Thymus (tissue), 11 donors: Measurements from ENCODE around the gene GOLPH3. TPM values are rescaled to one million over a fixed set of nuclear protein-coding genes. Genes with fewer than 3 reads are reported as not detected.

ENCODE experiments used
- DNase-seq, 9 donors: peaks; one replicate each; pipeline ENCODE4 v3.0.0-alpha.2; 2013; ENCODE audit warnings: low spot score in 9 of 9, low read depth in 6 of 9, missing footprints in 1 of 9
- H3K27ac ChIP-seq, 2 donors: one replicate each; pipeline ENCODE4 v1.5.1; 2013; ENCODE audit warnings: control low read depth in 1 of 2, low read depth in 1 of 2, low read length in 1 of 2, mild to moderate bottlenecking in 1 of 2, moderate library complexity in 1 of 2
- H3K27me3 ChIP-seq, 2 donors: one replicate each; pipeline ENCODE4 v1.5.1; 2013; ENCODE audit warnings: low read length in 1 of 2; ENCODE audit not compliant: control insufficient read depth in 2 of 2, insufficient read depth in 1 of 2
- H3K36me3 ChIP-seq, 2 donors: one replicate each; pipeline ENCODE4 v1.5.1; 2013; ENCODE audit warnings: low read length in 1 of 2, mild to moderate bottlenecking in 1 of 2, moderate library complexity in 1 of 2; ENCODE audit not compliant: control insufficient read depth in 2 of 2, insufficient read depth in 2 of 2
- H3K4me1 ChIP-seq, 2 donors: one replicate each; pipeline ENCODE4 v1.5.1; 2013; ENCODE audit warnings: low read length in 2 of 2; ENCODE audit not compliant: control insufficient read depth in 2 of 2, insufficient read depth in 2 of 2
- H3K4me3 ChIP-seq, 2 donors: one replicate each; pipeline ENCODE4 v1.5.1; 2013; ENCODE audit warnings: low read length in 2 of 2, control low read depth in 1 of 2, mild to moderate bottlenecking in 1 of 2
- H3K9me3 ChIP-seq, 2 donors: one replicate each; pipeline ENCODE4 v1.5.1; 2013; ENCODE audit warnings: low read length in 1 of 2, mild to moderate bottlenecking in 1 of 2; ENCODE audit not compliant: control insufficient read depth in 2 of 2, insufficient read depth in 1 of 2
- WGBS: extraction: QIAGEN DNeasy Blood & Tissue Kit; methylation state at CpG from one replicate; pipeline ENCODE4 v1.1.7; 2013; 5-methylcytosine and 5-hydroxymethylcytosine counted together
- polyA plus RNA-seq: library from polyadenylated mRNA; stranded (reverse); fragments of 200-250 nt; gene quantifications from one replicate; pipeline ENCODE4 v1.2.3, GENCODE V29; 2013
- total RNA-seq: library from RNA; stranded (reverse); fragments of 120-200 nt; gene quantifications from one replicate; pipeline ENCODE4 v1.2.4, GENCODE V29; 2013
- donor health status: healthy.

The GOLPH3 gene
- total and polyA plus RNA-seq, 2 donors = 42.9 to 76.9 TPM

GRCh38 chr5:32150366-32150765, 23.8 kb downstream of the GOLPH3 start:
- H3K36me3 ChIP-seq = no peaks in the 10 kb centered on the region
- H3K4me1 ChIP-seq = no peaks in the 10 kb centered on the region
- DNase-seq = no peak
- H3K27ac ChIP-seq = no peak overlapping the region
- H3K4me3 ChIP-seq = no peak overlapping the region
- H3K9me3 ChIP-seq = no peaks in the 10 kb centered on the region
- WGBS = 95% methylated on average over 1 of the region's 1 CpG
- H3K27me3 ChIP-seq = no peaks in the 10 kb centered on the region

GRCh38 chr5:32147959-32148358, 26.2 kb downstream of the GOLPH3 start:
- Histone ChIP-seq H3K4me1 (no peaks in the 10 kb centered on the region), H3K36me3 (no peaks in the 10 kb centered on the region), H3K27me3 (no peaks in the 10 kb centered on the region), H3K9me3 (no peaks in the 10 kb centered on the region), H3K4me3 (no peak overlapping the region), H3K27ac (no peak overlapping the region)
- 96% methylated on average over 4 of the region's 4 CpGs for WGBS
- no peak for DNase-seq

GRCh38 chr5:32147236-32147635, 26.9 kb downstream of the GOLPH3 start:
- no peaks in the 10 kb centered on the region for H3K4me1 ChIP-seq
- H3K36me3 ChIP-seq = no peaks in the 10 kb centered on the region
- 93% methylated on average over 3 of the region's 3 CpGs for WGBS
- H3K27me3 ChIP-seq = no peaks in the 10 kb centered on the region
- no peak for DNase-seq
- H3K9me3 ChIP-seq = no peaks in the 10 kb centered on the region
- no peak overlapping the region for H3K27ac ChIP-seq
- no peak overlapping the region for H3K4me3 ChIP-seq

- H3K4me1 ChIP-seq = no peaks in the 10 kb centered on the region
Observed at GRCh38 chr5:32145378-32145777, 28.7 kb downstream of the GOLPH3 start.

GRCh38 chr5:32144378-32145207, 29.5 kb downstream of the GOLPH3 start:
- Histone ChIP-seq H3K36me3 (no peaks in the 10 kb centered on the region), H3K27ac (no peak overlapping the region), H3K4me3 (no peak overlapping the region), H3K4me1 (no peaks in the 10 kb centered on the region), H3K27me3 (no peaks in the 10 kb centered on the region), H3K9me3 (no peaks in the 10 kb centered on the region)
- WGBS = 99% methylated on average over 5 of the region's 5 CpGs
- no peak for DNase-seq

More at GRCh38 chr5:32145378-32145777, 28.7 kb downstream of the GOLPH3 start:
- WGBS = 98% methylated on average over 2 of the region's 2 CpGs
- Histone ChIP-seq H3K27me3 (no peaks in the 10 kb centered on the region), H3K4me3 (no peak overlapping the region), H3K36me3 (no peaks in the 10 kb centered on the region), H3K27ac (no peak overlapping the region), H3K9me3 (no peaks in the 10 kb centered on the region)
- DNase-seq = no peak

- 99% methylated on average over 6 of the region's 6 CpGs for whole genome bisulfite sequencing
Observed at GRCh38 chr5:32143617-32144377, 30.3 kb downstream of the GOLPH3 start.

GRCh38 chr5:32138839-32139493, 35.2 kb downstream of the GOLPH3 start:
- WGBS = 96% methylated on average over 7 of the region's 7 CpGs

More at GRCh38 chr5:32143617-32144377, 30.3 kb downstream of the GOLPH3 start:
- H3K4me3 ChIP-seq = no peak overlapping the region
- H3K27ac ChIP-seq = no peak overlapping the region
- no peak for DNase-seq
- no peaks in the 10 kb centered on the region for H3K4me1 ChIP-seq
- no peaks in the 10 kb centered on the region for H3K9me3 ChIP-seq
- H3K27me3 ChIP-seq = no peaks in the 10 kb centered on the region
- peaks cover 0 to 2% of the 10 kb centered on the region in 2 donors for H3K36me3 ChIP-seq

GRCh38 chr5:32136342-32136741, 37.8 kb downstream of the GOLPH3 start:
- WGBS = 83% methylated on average over 7 of the region's 7 CpGs
- H3K36me3 ChIP-seq = peaks cover 12 to 27% of the 10 kb centered on the region in 2 donors
- H3K27me3 ChIP-seq = no peaks in the 10 kb centered on the region
- H3K9me3 ChIP-seq = no peaks in the 10 kb centered on the region
- no peaks in the 10 kb centered on the region for H3K4me1 ChIP-seq
- H3K27ac ChIP-seq = no peak overlapping the region
- no peak for DNase-seq
- H3K4me3 ChIP-seq = no peak overlapping the region

More at GRCh38 chr5:32138839-32139493, 35.2 kb downstream of the GOLPH3 start:
- Histone ChIP-seq H3K4me3 (no peak overlapping the region), H3K27ac (no peak overlapping the region), H3K27me3 (no peaks in the 10 kb centered on the region), H3K36me3 (peaks cover 12 to 20% of the 10 kb centered on the region in 2 donors), H3K9me3 (no peaks in the 10 kb centered on the region), H3K4me1 (no peaks in the 10 kb centered on the region)
- no peak for DNase-seq

- no peak for DNase-seq
- no peak overlapping the region for H3K27ac ChIP-seq
- H3K27me3 ChIP-seq = no peaks in the 10 kb centered on the region
- no peak overlapping the region for H3K4me3 ChIP-seq
- H3K4me1 ChIP-seq = no peaks in the 10 kb centered on the region
- peaks cover 12 to 27% of the 10 kb centered on the region in 2 donors for H3K36me3 ChIP-seq
- 100% methylated on average over 1 of the region's 1 CpG for WGBS
- H3K9me3 ChIP-seq = no peaks in the 10 kb centered on the region
Observed at GRCh38 chr5:32135086-32135485, 39.0 kb downstream of the GOLPH3 start.
